Activated CD4-positive, alpha-beta T cell treated with anti-CD3 and anti-CD28 coated beads for 4 hours (primary cell): ENCODE results near the gene ADO.
A peak's percentile ranks its signal among the peaks of the same experiment; 100 is the strongest.

Experiments used
- DNase-seq, 2 donors: peaks; one replicate each; pipeline ENCODE4 v3.0.0-alpha.2; 2020

The ADO gene

DNA sequence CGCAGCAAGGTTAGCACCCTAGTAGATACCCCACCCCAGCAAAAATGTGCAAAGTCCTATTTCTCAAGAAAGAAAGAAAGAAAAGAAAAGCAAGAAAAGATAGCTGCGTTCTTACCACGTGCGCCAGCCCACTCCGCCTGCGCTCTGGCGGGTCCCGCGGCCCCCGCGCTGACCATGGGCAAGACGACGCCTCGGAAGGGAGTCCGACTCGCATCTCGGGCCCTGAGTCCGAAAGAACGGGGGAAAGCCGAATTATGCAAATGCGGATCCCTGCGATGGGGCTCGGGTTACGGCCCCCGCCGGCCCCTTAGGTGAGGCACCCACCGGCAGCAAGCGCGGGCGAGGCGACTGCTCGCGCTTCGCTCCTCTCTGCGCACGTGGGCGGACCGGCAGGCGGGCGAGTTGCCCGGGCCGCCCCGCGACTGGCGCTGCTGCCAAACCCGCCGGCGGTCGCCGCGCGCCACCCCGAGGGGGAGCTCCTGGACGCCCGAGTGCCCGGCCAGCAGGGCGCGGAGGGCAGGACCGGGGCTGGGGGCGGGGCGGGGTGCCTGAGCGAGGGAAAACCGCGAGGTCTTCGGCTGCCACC lies 14.0 kb downstream of the ADO start:
- peak; percentile 74 to 85 for DNase-seq

DNA sequence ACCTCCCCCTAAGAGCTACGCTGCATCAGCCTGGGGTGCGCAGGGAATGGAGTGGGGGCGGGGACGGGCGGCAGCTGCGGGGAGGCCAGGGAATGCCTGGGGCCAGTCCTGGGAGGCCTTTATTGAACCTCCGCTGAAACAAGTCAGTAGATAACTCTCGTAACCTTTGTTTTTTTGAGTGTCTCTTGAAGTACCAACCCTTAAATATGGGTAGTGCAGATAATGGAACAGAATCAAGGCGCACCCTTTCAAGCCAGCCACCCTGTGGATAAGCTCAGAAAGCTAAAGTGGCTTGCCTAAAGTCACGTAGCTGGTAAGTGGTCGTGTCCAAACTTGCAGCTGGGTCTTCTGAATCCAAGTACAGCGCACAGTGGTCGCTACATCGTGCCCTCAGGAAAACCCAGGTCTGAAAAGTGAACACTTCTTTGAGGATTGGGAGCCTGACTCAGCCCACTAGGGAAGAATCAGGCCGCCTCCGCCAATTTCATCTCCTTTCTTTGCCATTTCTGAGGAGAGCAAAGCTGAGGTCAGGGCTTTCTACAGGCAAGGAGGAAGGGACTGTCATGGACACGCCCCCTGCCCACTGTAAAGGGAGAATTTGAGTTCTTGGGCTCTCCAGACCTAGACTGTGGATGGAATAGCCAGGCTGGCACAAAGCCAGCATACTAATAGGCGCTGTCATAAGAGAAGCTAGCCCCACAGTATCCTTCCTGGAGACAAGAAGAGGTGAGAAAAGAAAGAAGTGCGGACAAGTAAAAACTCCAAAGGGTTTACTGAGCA lies 14.8 kb downstream of the ADO start:
- DNase-seq = no peak

DNA sequence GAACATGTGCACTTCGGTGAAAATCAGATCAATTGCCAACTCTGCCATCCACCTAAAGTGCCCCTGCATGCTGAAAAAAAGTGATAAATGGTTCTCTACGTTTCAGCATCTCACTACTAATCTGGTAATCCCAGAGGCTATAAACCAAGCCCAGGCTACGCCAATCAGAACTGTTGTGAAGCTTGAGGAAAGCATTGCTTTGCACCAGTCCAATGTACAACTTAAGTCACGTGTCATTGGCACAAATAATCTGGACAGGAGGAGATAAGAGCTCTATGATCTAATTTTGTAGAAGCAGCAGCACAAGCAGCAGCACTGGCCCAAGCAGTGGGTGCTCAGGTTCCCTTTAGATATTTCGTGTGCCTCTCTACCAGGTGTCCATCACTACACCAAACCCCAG lies 16.1 kb downstream of the ADO start:
- no peak for DNase-seq

DNA sequence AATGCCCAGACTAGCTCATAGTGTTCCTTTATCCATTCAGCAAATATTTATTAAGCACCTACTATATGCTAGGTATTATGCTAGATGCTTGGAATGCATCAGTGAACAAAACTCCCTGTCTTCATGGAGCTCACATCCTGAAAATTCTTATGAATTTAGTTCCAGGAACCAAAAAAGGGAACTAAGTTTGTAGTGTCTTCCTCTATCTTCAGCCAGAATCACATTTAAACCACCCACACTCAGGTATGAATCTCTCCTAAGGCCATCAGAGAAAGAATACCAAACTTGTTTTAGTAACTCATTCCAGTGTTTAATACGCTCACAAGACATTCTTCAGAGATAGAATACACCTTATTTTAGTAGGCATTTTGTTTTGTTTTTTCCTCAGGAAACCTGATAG lies 21.8 kb downstream of the ADO start:
- no peak for DNase-seq

GRCh38 chr10:62829622-62830021 lies 25.1 kb downstream of the ADO start:
- no peak for DNase-seq

DNA sequence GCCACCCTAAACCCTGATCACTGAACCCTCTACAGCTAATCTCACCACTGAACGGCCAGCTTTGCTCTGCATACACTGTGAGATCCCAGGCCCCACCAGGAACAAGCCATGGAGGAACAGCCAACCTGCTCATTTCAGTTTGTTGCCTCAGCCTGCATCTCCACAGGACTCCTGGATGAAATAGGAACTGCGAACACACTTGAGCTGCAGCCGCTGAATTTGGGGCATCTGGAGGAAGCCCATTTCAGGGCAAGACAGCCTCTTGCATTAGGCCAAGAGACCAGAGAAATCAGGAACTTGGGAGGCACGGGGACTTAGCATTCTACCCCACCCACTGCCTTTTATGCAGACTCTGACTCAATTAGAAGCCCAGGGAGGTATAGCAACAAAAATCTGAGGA lies 26.2 kb downstream of the ADO start:
- no peak for DNase-seq

DNA sequence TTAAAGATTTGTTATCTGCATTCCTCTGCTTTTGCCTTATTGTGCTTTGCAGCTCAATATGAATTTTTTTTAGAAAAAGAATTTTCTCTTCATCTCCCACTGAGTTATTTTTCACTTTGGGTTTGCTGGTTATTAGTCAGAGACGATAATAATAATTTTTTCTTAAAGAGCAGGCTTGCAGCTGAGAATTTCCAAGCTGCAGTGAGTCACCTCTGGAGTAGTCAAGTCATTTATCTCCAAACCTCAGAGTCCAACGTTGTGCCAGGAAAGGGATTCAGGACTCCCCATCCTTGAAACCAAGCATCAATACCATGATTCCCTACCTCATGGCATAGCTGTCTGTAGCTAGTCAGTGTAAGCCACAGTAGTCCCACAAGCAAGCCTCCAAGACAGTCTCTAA lies 26.8 kb downstream of the ADO start:
- DNase-seq = no peak

DNA sequence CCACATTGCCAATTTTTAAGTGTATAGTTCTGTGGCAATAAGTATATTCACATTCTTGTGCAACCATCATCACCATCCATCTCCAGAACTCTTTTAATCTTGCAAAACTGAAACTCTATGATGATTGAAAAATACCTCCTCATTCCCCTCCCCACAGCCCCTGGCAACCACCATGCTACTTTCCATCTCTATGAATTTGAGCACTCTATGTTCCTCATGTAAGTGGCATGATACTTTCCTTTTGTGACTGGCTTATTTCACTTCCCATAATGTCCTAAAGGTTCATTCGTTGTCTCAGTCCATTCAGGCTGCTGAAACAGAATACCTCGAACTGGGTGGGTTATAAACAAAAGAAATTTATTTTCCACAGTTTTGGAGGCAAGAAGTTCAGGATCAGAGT lies 35.1 kb downstream of the ADO start:
- DNase-seq = no peak

- DNase-seq = no peak
These were observed 38.5 kb downstream of the ADO start for GRCh38 chr10:62842983-62843382.

DNA sequence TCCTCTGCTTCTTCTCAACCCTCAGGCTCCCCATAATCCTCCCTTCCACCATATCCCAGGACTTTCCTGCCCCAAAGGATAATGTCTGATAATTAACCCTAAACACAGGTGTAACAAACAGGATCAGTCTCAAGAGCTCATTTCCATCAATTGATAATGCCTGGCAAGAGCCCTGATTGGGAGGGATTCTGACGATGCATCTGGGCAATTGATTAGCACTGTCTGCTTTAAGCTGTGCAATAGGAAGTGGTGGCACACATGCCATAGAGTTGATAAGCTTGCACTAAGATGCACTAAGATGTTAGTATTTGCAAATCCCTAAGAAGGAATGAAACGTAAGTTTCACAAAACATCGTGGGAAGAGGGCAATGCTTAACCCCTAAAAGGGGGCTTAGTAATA lies 39.1 kb downstream of the ADO start:
- no peak for DNase-seq

GRCh38 chr10:62844280-62845011 lies 39.9 kb downstream of the ADO start:
- DNase-seq = peak; percentile 14 to 23

- DNase-seq = no peak
These were observed 42.9 kb downstream of the ADO start for GRCh38 chr10:62847433-62847832.

DNA sequence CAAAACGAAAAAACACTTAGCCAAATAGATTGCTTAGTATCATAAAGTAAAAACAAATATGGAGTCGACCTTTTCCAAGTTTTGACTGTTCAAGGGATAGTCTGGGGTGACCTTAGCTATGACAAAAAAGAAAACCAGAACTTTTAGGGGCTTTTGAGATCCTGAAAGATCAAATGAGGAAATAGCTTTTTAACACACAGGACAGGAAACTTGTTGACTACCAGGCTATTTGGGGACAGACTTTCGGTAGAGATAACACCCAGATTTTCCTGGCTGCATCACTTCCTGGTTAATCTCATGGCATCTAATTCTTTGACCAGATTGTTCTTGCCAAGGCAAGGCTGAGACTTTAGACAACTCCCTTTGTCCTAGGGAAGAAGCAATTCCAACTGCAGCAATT lies 46.1 kb downstream of the ADO start:
- DNase-seq = no peak

GRCh38 chr10:62851442-62851841 lies 46.9 kb downstream of the ADO start:
- DNase-seq = no peak

GRCh38 chr10:62852961-62853702 lies 48.6 kb downstream of the ADO start:
- no peak for DNase-seq

DNA sequence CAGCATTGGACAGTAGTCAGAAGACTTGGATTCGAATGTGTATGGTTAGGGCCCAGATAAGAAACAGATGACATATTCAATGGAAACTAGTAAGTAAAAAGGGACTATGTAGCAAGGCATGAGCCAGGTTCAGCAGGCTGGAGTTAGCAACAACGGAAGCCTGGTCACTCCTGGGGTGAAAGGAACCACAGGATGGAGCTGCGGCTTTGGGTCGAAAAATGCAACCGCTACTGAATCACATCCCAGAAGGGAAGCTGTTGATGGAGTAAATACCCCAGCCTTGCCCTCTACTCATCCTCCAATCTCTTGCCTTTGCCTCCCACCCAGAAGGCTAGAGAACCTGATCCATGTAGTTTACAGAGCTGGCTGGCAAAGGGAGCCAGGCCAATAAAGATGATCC lies 49.2 kb downstream of the ADO start:
- DNase-seq = no peak

DNA sequence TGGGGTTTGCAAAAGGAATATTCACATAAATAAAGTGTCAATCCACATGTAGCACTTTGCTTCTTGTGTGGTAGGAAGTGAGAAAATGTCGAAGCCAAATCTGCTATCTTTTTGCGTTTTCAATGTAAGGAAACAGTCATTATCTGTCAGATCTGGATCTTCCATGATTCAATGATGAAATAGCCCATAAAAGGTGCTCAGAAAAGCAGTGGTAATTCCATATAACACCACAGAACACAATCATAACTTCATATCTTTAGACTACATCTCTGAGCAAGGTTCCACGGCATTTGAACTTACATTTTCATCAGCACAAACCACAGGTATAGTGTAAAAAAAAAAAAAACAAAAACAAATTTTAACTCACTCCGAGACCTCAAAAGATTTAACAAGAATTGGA lies 51.5 kb downstream of the ADO start:
- no peak for DNase-seq
